HL-60 (cell line): ENCODE measurements around the gene NSUN2.

Source experiments
- DNase-seq, 2 experiments: peaks; one replicate each; pipeline ENCODE4 v3.0.0-alpha.2; 2010 to 2020; ENCODE audit warnings: low read depth in 1 of 2, low spot score in 1 of 2
- H3K27ac ChIP-seq: fragments of 250-450 bp; sonication (Bioruptor Pico); replicated peaks from 2 replicates; pipeline ENCODE4 v1.5.1; 2020; ENCODE audit warnings: mild to moderate bottlenecking, moderate library complexity
- H3K27me3 ChIP-seq: fragments of 250-450 bp; sonication (Bioruptor Pico); 2 replicates; pipeline ENCODE4 v1.5.1; 2021; ENCODE audit warnings: mild to moderate bottlenecking, moderate library complexity; ENCODE audit not compliant: insufficient read depth, poor library complexity, severe bottlenecking
- H3K4me3 ChIP-seq: replicated peaks from 2 replicates; pipeline ENCODE4 v1.5.1; 2011; ENCODE audit warnings: mild to moderate bottlenecking, control low read depth, low read length; ENCODE audit not compliant: insufficient read depth
- GABPA ChIP-seq: IDR thresholded peaks from 2 replicates; pipeline ENCODE4 v1.6.1; 2012; ENCODE audit warnings: low read depth
- POLR2AphosphoS5 ChIP-seq: IDR thresholded peaks from 2 replicates; pipeline ENCODE4 v1.6.1; 2012; ENCODE audit warnings: low read depth
- SPI1 ChIP-seq: IDR thresholded peaks from 2 replicates; pipeline ENCODE4 v1.6.1; 2012; ENCODE audit warnings: low read depth, mild to moderate bottlenecking, borderline replicate concordance
- TF ChIP-seq, protein P1 (sequence below): IDR thresholded peaks from one replicate; pipeline ENCODE4 v1.5.1; 2011; ENCODE audit warnings: low read length, control low read depth, inconsistent platforms; ENCODE audit not compliant: insufficient read depth
- TF ChIP-seq, protein P2 (sequence below): IDR thresholded peaks from 2 replicates; pipeline ENCODE4 v1.6.1; 2012; ENCODE audit warnings: low read depth; ENCODE audit not compliant: insufficient replicate concordance

Gene NSUN2

DNA sequence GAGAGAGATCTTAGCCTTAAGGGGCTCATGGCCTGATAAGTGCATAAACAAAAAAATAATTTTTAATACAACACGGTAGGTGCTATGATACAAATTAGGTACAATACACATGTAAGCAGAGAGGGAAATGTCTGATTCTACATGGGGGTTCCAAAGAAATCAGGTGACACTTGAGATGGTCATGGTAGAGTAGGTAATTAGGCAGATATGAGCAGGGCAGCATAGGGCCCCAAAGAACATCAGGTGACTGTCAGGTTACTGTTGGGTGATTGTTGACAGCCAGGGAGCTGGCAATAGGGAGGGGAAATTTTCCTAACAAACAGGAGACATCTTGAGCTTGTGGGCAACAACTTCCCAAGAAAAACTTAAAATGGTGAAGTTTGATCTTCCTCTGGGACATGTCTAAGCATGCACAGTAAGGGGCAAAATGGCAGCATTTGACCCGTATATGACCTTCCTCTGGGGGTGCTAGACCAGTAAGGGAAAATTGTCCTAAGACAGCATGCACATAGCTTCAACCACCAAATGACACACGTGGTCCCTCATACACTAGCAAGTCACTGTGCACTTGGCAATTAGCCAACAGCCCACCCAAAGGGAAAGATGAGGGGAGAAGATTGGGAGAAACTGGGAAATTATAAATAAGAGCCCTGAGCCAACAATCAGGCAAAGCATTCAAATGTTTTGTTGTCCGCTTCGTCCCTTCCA lies 43.1 kb upstream of the NSUN2 start:
- Histone ChIP-seq H3K27me3 (no peaks in the 10 kb centered on the region), H3K4me3 (no peak overlapping the region), H3K27ac (no peak overlapping the region)
- peak in 1 of 2 experiments; percentile 13 for DNase-seq
- no peak for TF ChIP-seq GABPA
- TF ChIP-seq, protein P1, sequence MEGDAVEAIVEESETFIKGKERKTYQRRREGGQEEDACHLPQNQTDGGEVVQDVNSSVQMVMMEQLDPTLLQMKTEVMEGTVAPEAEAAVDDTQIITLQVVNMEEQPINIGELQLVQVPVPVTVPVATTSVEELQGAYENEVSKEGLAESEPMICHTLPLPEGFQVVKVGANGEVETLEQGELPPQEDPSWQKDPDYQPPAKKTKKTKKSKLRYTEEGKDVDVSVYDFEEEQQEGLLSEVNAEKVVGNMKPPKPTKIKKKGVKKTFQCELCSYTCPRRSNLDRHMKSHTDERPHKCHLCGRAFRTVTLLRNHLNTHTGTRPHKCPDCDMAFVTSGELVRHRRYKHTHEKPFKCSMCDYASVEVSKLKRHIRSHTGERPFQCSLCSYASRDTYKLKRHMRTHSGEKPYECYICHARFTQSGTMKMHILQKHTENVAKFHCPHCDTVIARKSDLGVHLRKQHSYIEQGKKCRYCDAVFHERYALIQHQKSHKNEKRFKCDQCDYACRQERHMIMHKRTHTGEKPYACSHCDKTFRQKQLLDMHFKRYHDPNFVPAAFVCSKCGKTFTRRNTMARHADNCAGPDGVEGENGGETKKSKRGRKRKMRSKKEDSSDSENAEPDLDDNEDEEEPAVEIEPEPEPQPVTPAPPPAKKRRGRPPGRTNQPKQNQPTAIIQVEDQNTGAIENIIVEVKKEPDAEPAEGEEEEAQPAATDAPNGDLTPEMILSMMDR, result no peak
- no peak for TF ChIP-seq POLR2AphosphoS5
- TF ChIP-seq, protein P2, sequence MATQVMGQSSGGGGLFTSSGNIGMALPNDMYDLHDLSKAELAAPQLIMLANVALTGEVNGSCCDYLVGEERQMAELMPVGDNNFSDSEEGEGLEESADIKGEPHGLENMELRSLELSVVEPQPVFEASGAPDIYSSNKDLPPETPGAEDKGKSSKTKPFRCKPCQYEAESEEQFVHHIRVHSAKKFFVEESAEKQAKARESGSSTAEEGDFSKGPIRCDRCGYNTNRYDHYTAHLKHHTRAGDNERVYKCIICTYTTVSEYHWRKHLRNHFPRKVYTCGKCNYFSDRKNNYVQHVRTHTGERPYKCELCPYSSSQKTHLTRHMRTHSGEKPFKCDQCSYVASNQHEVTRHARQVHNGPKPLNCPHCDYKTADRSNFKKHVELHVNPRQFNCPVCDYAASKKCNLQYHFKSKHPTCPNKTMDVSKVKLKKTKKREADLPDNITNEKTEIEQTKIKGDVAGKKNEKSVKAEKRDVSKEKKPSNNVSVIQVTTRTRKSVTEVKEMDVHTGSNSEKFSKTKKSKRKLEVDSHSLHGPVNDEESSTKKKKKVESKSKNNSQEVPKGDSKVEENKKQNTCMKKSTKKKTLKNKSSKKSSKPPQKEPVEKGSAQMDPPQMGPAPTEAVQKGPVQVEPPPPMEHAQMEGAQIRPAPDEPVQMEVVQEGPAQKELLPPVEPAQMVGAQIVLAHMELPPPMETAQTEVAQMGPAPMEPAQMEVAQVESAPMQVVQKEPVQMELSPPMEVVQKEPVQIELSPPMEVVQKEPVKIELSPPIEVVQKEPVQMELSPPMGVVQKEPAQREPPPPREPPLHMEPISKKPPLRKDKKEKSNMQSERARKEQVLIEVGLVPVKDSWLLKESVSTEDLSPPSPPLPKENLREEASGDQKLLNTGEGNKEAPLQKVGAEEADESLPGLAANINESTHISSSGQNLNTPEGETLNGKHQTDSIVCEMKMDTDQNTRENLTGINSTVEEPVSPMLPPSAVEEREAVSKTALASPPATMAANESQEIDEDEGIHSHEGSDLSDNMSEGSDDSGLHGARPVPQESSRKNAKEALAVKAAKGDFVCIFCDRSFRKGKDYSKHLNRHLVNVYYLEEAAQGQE, result no peak

DNA sequence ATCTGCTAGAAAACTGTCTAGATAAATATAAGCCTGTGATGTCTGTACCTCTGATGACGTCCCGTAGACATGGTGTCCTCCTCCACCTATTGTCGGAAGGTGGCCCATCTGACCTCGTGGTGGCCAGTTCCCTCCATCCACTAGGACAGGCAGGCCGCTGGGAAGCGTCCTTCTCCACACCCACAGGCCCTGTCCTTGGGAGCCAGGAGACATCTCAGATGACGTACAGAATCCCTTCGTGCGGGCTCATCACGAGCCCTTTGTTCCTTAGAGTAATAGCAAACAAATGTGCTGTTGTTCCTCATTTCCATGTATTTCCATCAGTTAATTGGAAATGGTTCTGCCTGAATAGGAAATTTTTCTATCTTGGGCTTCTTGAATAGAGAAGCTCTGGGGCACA lies 42.0 kb upstream of the NSUN2 start:
- DNase-seq, result no peak
- Histone ChIP-seq H3K4me3 (no peak overlapping the region), H3K27ac (no peak overlapping the region), H3K27me3 (no peaks in the 10 kb centered on the region)
- TF ChIP-seq, protein P2, result no peak

DNA sequence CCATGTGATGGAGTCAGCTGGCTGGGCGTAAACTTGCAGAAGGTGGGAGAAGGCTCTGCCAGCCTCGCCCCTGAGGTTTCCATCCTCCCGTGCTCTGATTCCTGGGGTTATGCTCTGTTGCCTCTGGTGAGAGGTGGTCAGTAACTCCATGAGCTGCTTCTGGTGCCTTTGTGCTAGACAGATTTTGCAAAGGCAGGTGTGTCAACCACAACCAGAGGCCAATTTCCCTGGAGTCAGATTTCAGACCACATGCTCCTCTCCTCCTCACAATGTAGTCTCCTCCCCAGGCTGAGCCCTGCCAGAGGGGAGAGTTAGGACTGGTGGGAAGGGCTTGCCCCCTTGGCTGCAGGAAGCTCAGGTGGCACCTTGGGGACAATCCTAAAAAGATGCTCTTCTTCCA lies 41.6 kb upstream of the NSUN2 start:
- Histone ChIP-seq H3K4me3 (no peak overlapping the region), H3K27me3 (no peaks in the 10 kb centered on the region)
- no peak for DNase-seq

More for the DNA sequence above, 41.6 kb upstream of the NSUN2 start:
- H3K27ac ChIP-seq, result no peak overlapping the region
- TF ChIP-seq GABPA, result no peak
- TF ChIP-seq, protein P2, result no peak
- TF ChIP-seq, protein P1, result no peak
- TF ChIP-seq SPI1, result no peak
- no peak for TF ChIP-seq POLR2AphosphoS5
